NCI-H1092 (cell line): ENCODE measurements around the gene SLC3A2.
A peak's percentile ranks its signal among the peaks of the same experiment; 100 is the strongest.
"Not testable (repeated sequence)": the region's sequence is repeated elsewhere in the genome, so short reads cannot be mapped to it uniquely, and the experiment has no call there.

ENCODE experiments used
- DNase-seq: peaks from one replicate; lab custom pipeline; 2025; lab: John Stamatoyannopoulos, UW

The SLC3A2 gene

GRCh38 chr11:62880803-62881578 lies at the start of gene SLC3A2:
SLC3A2 (plus strand) TSS chr11:62880896; CDS start chr11:62881024, 128 bp downstream.
- peak; percentile 77 for DNase-seq

- DNase-seq: peak; percentile 42
Measured at GRCh38 chr11:62830904-62831519, 49.7 kb upstream of the SLC3A2 start.

- peak; percentile 99 for DNase-seq
Measured at GRCh38 chr11:62831520-62832335, 49.0 kb upstream of the SLC3A2 start, which contains the start of gene STX5. STX5 (minus strand) TSS chr11:62832051; CDS start chr11:62831243, 808 bp downstream.

GRCh38 chr11:62832336-62833234 lies 48.1 kb upstream of the SLC3A2 start, which contains the start of gene TEX54:
TEX54 (minus strand) TSS chr11:62832841.
- no peak for DNase-seq

- DNase-seq: no peak
Measured at GRCh38 chr11:62835336-62835735, 45.4 kb upstream of the SLC3A2 start.

GRCh38 chr11:62839050-62839945 lies 41.4 kb upstream of the SLC3A2 start, which contains the start of gene WDR74:
WDR74 (minus strand) TSS chr11:62839590; CDS start chr11:62839570, 20 bp downstream.
- peak; percentile 92 for DNase-seq

- DNase-seq: peak; percentile 70
Measured at GRCh38 chr11:62840721-62841360, 39.9 kb upstream of the SLC3A2 start.

GRCh38 chr11:62841361-62842170 lies 39.1 kb upstream of the SLC3A2 start:
- DNase-seq: peak; percentile 98

- DNase-seq: no peak
Measured at GRCh38 chr11:62842171-62842741, 38.4 kb upstream of the SLC3A2 start.

GRCh38 chr11:62842891-62843290 lies 37.8 kb upstream of the SLC3A2 start:
- DNase-seq: not testable (repeated sequence)

- no peak for DNase-seq
Measured at GRCh38 chr11:62843466-62843865, 37.2 kb upstream of the SLC3A2 start.

GRCh38 chr11:62844154-62844553 lies 36.5 kb upstream of the SLC3A2 start:
- no peak for DNase-seq

- no peak for DNase-seq
Measured at GRCh38 chr11:62846177-62846576, 34.5 kb upstream of the SLC3A2 start.

GRCh38 chr11:62847767-62848314 lies 32.9 kb upstream of the SLC3A2 start:
- DNase-seq: no peak

- no peak for DNase-seq
Measured at GRCh38 chr11:62850911-62851806, 29.5 kb upstream of the SLC3A2 start.

GRCh38 chr11:62851807-62852522 lies 28.7 kb upstream of the SLC3A2 start:
- DNase-seq: no peak
